T-helper 2 cell treated with Interferon-gamma antibody and Interleukin-4, amounts not matched to agents 100 ng/mL and 5 ng/mL, for 36 hours (primary cell): ENCODE measurements around the gene SCN3B. TPM values are rescaled to one million over a fixed set of nuclear protein-coding genes. Genes with fewer than 3 reads are reported as not detected.
"Not testable (repeated sequence)": the region's sequence is repeated elsewhere in the genome, so short reads cannot be mapped to it uniquely, and the experiment has no call there.

Experiments used
- intact Hi-C: fragments of 100-400 bp; cut with micrococcal nuclease; formaldehyde crosslinking; loops from one replicate; pipeline ENCODE4 v1.15.1; 2023
- total RNA-seq: library from RNA; stranded (reverse); gene quantifications from 2 replicates; pipeline ENCODE4 v1.2.3, GENCODE V29; 2022

Gene SCN3B
- not detected in 2 replicates for total RNA-seq

GRCh38 chr11:123654566-123655081, at the start of gene SCN3B:
Gene SCN3B (minus strand): TSS chr11:123654624. CDS start chr11:123653801, 823 bp downstream.
- intact Hi-C loops = no loop called here

- intact Hi-C loops = no loop called here
Observed at GRCh38 chr11:123702696-123703095, 48.3 kb upstream of the SCN3B start.

GRCh38 chr11:123702139-123702538, 47.7 kb upstream of the SCN3B start:
- intact Hi-C loops = no loop called here

- intact Hi-C loops = no loop called here
Observed at GRCh38 chr11:123700772-123701171, 46.3 kb upstream of the SCN3B start.

- intact Hi-C loops = no loop called here
Observed at GRCh38 chr11:123698546-123699127, 44.2 kb upstream of the SCN3B start.

- intact Hi-C loops = no loop called here
Observed at GRCh38 chr11:123696183-123696582, 41.8 kb upstream of the SCN3B start.

- intact Hi-C loops = no loop called here
Observed at GRCh38 chr11:123695231-123695630, 40.8 kb upstream of the SCN3B start.

- intact Hi-C loops = no loop called here
Observed at GRCh38 chr11:123694551-123694950, 40.1 kb upstream of the SCN3B start.

GRCh38 chr11:123692961-123693360, 38.5 kb upstream of the SCN3B start:
- intact Hi-C loops = no loop called here

- intact Hi-C loops = no loop called here
Observed at GRCh38 chr11:123690485-123690884, 36.1 kb upstream of the SCN3B start.

- intact Hi-C loops = no loop called here
Observed at GRCh38 chr11:123684601-123685000, 30.2 kb upstream of the SCN3B start.

GRCh38 chr11:123683428-123684170, 29.2 kb upstream of the SCN3B start:
- intact Hi-C loops = no loop called here

- intact Hi-C loops = no loop called here
Observed at GRCh38 chr11:123682696-123683410, 28.4 kb upstream of the SCN3B start.

GRCh38 chr11:123681030-123681429, 26.6 kb upstream of the SCN3B start:
- intact Hi-C loops = no loop called here

- intact Hi-C loops = no loop called here
Observed at GRCh38 chr11:123678246-123678645, 23.8 kb upstream of the SCN3B start.

GRCh38 chr11:123677510-123677909, 23.1 kb upstream of the SCN3B start:
- intact Hi-C loops = no loop called here

- intact Hi-C loops = no loop called here
Observed at GRCh38 chr11:123674297-123674696, 19.9 kb upstream of the SCN3B start.

- intact Hi-C loops = no loop called here
Observed at GRCh38 chr11:123672568-123672967, 18.1 kb upstream of the SCN3B start.

- intact Hi-C loops = no loop called here
Observed at GRCh38 chr11:123671534-123671933, 17.1 kb upstream of the SCN3B start.

- intact Hi-C loops = no loop called here
Observed at GRCh38 chr11:123670081-123670480, 15.7 kb upstream of the SCN3B start.

- intact Hi-C loops = no loop called here
Observed at GRCh38 chr11:123665306-123665705, 10.9 kb upstream of the SCN3B start.

GRCh38 chr11:123659965-123660364, 5.5 kb upstream of the SCN3B start:
- intact Hi-C loops = not testable (repeated sequence)
